ENCODE results near the gene PRPF40A. TPM values are rescaled to one million over a fixed set of nuclear protein-coding genes. Genes with fewer than 3 reads are reported as not detected.

PRPF40A gene
- total and polyA plus RNA-seq, 2 of the 8 experiments (the other 6 are each of a cell fraction or from before 2014, with no cell fraction given) = 85.5 to 176 TPM

DNA sequence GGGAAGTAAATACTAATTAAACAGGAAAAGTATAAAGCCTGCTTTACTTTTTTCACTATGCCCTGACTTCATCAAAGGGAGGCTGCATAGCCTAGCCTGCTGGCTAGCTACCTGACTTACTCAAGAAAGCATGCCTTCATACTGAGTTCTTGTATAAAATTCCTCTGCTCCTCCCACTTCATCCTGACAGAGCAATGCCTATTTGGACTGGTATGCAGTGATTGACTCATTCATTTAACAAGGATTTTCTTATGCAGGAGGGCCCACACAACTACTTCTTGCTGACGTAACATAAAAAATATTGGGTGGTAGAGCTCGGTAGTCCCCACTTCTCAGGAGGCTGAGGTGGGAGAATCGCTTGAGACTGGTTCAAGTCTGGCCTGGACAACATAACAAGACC, 70.5 kb downstream of the PRPF40A start:
- Histone ChIP-seq H4K91ac (replicated peaks; ENCODE audit: insufficient read length, low read length) (no peak overlapping the region), H2AFZ (ENCODE audit: low read length) (no peak overlapping the region), H4K20me1 (replicated peaks in 1 of 2; ENCODE audit: control insufficient read depth in 1 of 2, insufficient read depth in 2 of 2, low read length in 2 of 2) (peaks cover 0 to 3% of the 10 kb centered on the region in 2 experiments), H3K27ac (ENCODE audit: low read depth, low read length) (no peak overlapping the region), H2BK12ac (ENCODE audit: low read depth, low read length) (no peak overlapping the region), H2BK5ac (ENCODE audit: low read depth, low read length) (no peak overlapping the region), H3K4me1 (replicated peaks in 1 of 4; ENCODE audit: control insufficient read depth in 3 of 4, insufficient read depth in 4 of 4, low read length in 3 of 4) (peaks cover 0 to 4% (median 1%) of the 10 kb centered on the region in 4 experiments; a peak in 1 of 7 replicates), H3K79me1 (ENCODE audit: low read depth, low read length) (no peaks in the 10 kb centered on the region), H2BK20ac (ENCODE audit: low read length) (no peak overlapping the region), H3K36me3 (ENCODE audit: control insufficient read depth in 2 of 4, insufficient read depth in 4 of 4, low read length in 3 of 4) (peaks cover 2 to 37% (median 10%) of the 10 kb centered on the region in 4 experiments; a peak in 6 of 8 replicates), H2AK5ac (ENCODE audit: low read depth, low read length) (no peak overlapping the region), H2BK120ac (replicated peaks; ENCODE audit: low read depth, low read length) (no peak overlapping the region), H3K23me2 (ENCODE audit: low read depth, low read length) (no peaks in the 10 kb centered on the region), H3K79me2 (ENCODE audit: control insufficient read depth in 1 of 2, insufficient read depth in 2 of 2, low read length in 2 of 2) (no peaks in the 10 kb centered on the region), H3K56ac (replicated peaks; ENCODE audit: insufficient read length, low read depth, low read length) (no peak overlapping the region), H3K23ac (ENCODE audit: insufficient read length) (no peak overlapping the region), H3K14ac (ENCODE audit: insufficient read length) (no peak overlapping the region), H2BK15ac (ENCODE audit: low read length) (no peak overlapping the region), H3K9me3 (ENCODE audit: insufficient read depth in 2 of 2, low read depth in 1 of 2, low read length in 1 of 2) (no peaks in the 10 kb centered on the region), H3K4me3 (ENCODE audit: extremely low read depth in 1 of 4, insufficient read depth in 2 of 4, low read depth in 3 of 4, low read length in 4 of 4) (no peak overlapping the region), H3K27me3 (replicated peaks in 1 of 4; ENCODE audit: control insufficient read depth in 3 of 4, extremely low read depth in 1 of 4, insufficient read depth in 3 of 4, low read length in 3 of 4) (no peaks in the 10 kb centered on the region), H3K4me2 (ENCODE audit: insufficient read depth in 1 of 2, low read depth in 2 of 2, low read length in 2 of 2) (no peak overlapping the region), H3K4ac (replicated peaks; ENCODE audit: insufficient read length, low read depth, low read length) (no peak overlapping the region), H4K5ac (ENCODE audit: insufficient read length, low read depth, low read length) (no peak overlapping the region), H4K8ac (ENCODE audit: extremely low read depth, insufficient read depth, low read length) (no peak overlapping the region), H3K9ac (replicated peaks in 1 of 4; ENCODE audit: extremely low read depth in 1 of 4, low read depth in 3 of 4, low read length in 3 of 4) (no peak overlapping the region), H3K18ac (ENCODE audit: extremely low read depth, low read length) (no peak overlapping the region)
- FAIRE-seq (no peak), DNase-seq (ENCODE audit: low read depth in 1 of 2, low spot score in 2 of 2) (no peak)
- ChIA-PET POLR2A (ENCODE audit: partially characterized antibody) (interaction anchor here (0.9 to 2.8 kb wide), 3 partner anchors 8 to 311 kb away, joined by 3 to 7 read pairs (median 4); partner anchors contain the start of gene PRPF40A), CTCF (ENCODE audit: partially characterized antibody) (interaction anchor here (0.6 to 6.8 kb wide), 5 partner anchors 8 to 470 kb away, joined by 3 to 44 read pairs (median 5); partner anchors contain the start of gene STAM2)
- 85% methylated on average over 3 of the region's 3 CpGs; no CpG with 5 or more reads in 1 of the 2 experiments for WGBS, 2 experiments (ENCODE audit: extremely low coverage in 1 of 2, insufficient coverage in 1 of 2, insufficient read length in 1 of 2, insufficient replicate concordance in 2 of 2, low coverage in 1 of 2, low lambda C conversion rate in 2 of 2, missing lambda C conversion rate in 1 of 2)
- no peak for TF ChIP-seq BCL11A (IDR thresholded peaks at IDR 0.05; ENCODE audit: low read depth in 2 of 2, low read length in 2 of 2)
- no peak for TF ChIP-seq NRF1 (IDR thresholded peaks at IDR 0.05; ENCODE audit: low read depth, low read length)
- TF ChIP-seq, protein P1, sequence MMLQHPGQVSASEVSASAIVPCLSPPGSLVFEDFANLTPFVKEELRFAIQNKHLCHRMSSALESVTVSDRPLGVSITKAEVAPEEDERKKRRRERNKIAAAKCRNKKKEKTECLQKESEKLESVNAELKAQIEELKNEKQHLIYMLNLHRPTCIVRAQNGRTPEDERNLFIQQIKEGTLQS (IDR thresholded peaks at IDR 0.05; ENCODE audit: insufficient read depth, low read depth, low read length) = no peak
- TF ChIP-seq HDAC2 (IDR thresholded peaks at IDR 0.05; ENCODE audit: borderline replicate concordance in 1 of 2, low read depth in 2 of 2, low read length in 2 of 2) = no peak
- no peak for TF ChIP-seq CBX5 (IDR thresholded peaks at IDR 0.05; ENCODE audit: low read depth, low read length)
- no peak for TF ChIP-seq RBBP5 (IDR thresholded peaks at IDR 0.05; ENCODE audit: borderline replicate concordance, low read depth, low read length)
- no peak for TF ChIP-seq TEAD4 (IDR thresholded peaks at IDR 0.05; ENCODE audit: low read depth, low read length)
- TF ChIP-seq, protein P2, sequence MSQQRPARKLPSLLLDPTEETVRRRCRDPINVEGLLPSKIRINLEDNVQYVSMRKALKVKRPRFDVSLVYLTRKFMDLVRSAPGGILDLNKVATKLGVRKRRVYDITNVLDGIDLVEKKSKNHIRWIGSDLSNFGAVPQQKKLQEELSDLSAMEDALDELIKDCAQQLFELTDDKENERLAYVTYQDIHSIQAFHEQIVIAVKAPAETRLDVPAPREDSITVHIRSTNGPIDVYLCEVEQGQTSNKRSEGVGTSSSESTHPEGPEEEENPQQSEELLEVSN (IDR thresholded peaks at IDR 0.05) = no peak
- no peak for TF ChIP-seq SP1 (IDR thresholded peaks at IDR 0.05; ENCODE audit: low read depth, low read length)
- TF ChIP-seq KDM1A (IDR thresholded peaks at IDR 0.05; ENCODE audit: borderline replicate concordance, low read length) = no peak
- TF ChIP-seq GABPA (IDR thresholded peaks at IDR 0.05; ENCODE audit: borderline replicate concordance, insufficient read depth, low read length) = no peak
- TF ChIP-seq SIRT6 (IDR thresholded peaks at IDR 0.05; ENCODE audit: low read length) = no peak

Measured in H1 (cell line).